ENCODE measurements around the gene C9orf57.
"Not testable (repeated sequence)": the region's sequence is repeated elsewhere in the genome, so short reads cannot be mapped to it uniquely, and the experiment has no call there.

Gene C9orf57, protein sequence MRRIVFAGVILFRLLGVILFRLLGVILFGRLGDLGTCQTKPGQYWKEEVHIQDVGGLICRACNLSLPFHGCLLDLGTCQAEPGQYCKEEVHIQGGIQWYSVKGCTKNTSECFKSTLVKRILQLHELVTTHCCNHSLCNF

DNA sequence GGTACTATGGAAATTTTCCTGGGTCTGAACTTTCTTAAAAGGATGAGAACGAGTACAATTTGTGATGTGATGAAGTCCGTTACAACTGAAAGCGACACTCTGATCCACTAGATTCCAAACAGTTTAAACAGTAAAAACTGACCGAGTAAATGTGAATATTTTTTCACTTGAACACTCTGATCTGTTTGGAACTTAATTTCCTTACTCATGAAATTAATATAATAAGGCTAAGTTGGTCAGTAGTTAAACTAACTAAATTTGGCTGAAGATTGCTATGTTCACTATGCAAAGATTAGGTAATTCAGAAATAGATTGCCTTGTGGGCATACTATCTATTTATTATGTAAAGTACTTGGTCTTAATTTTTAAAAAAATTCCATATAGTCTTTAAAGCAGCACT lies at the start of gene C9orf57:
Gene C9orf57, minus strand, starts transcription at position 101 of the 400 bp plus-strand sequence. CDS start 1,282 bp downstream, outside the sequence.
- no peak for DNase-seq

DNA sequence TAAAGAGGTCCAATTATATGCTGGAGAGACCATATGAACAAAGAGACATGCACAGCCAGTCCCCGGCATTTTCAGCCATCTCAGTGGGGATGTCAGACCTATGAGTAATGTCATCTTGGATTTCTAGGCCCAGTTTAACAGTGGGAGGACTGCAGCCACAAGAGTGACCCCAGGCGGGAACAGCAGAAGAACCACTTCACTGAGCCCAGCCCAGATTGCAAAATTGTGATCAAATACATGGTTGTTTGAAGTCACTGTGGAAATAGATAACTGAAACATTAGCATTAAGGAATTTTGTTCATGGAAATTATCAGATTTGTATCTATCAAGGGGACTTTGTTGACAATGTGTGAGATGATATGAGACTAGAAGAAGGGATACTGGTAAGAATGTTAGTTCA lies 42.1 kb upstream of the C9orf57 start:
- DNase-seq: no peak

DNA sequence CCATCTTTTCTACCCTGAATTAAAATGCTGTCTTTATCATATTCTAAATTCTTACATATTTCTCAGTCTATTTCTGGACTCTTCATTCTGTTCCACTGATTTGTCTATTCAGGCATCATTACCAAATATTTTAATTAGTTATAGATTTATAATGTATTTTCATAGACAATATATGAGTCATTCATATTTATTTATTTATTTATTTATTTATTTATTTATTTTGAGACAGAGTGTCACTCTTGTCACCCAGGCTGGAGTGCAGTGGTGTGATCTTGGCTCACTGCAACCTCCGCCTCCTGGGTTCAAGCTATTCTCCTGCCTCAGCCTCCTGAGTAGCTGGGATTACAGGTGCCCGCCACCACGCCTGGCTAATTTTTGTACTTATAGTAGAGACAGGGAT lies 35.1 kb upstream of the C9orf57 start:
- DNase-seq: not testable (repeated sequence)

DNA sequence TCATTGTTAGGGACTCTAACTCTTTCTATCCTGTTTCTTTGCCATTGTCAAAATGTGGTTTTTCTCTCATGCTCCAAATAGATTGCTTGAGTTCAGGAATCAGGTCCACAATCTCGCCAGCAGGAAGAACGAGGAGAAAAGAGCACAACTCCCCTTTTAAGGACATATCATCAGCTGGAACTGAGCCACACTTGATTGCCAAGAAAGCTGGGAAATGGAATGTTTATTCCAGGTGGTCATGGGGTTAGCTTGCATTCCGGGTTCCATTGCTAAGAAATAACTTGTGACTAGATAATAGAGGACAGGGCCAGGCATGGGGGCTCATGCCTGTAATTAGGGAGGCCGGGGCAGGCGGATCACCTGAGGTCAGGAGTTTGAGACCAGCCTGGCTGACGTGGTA lies 32.4 kb upstream of the C9orf57 start:
- no peak for DNase-seq

DNA sequence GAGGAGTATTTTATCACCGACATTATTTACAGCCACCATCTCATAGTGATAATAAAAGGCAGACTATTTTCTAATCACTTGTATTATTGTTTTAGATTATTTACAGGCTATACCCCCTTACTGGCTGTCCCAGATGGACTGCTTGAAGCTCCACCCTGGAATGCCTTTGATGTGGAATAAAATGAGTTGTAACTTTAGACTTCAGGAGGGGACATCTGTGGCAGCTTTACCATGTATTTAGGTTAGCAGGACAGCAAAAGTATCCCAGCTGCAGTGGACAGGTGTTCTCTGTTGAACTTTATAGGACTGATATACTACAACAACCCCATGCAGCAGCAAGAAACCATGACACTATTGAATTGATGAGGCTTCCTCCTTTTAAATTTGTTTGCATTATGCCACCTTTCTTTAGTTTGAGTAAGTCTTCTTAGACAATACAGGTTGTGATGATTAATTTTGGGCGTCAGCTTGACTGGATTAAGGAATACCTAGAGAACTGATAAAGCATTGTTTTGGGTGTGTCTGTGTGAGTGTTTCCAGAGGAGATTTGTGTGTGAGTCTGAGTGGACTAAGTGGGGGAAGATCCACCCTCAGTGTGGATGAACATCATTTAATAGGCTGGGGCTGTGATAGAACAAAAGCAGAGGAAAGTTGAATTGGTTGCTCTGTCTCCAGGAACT lies 29.2 kb upstream of the C9orf57 start:
- DNase-seq: no peak

DNA sequence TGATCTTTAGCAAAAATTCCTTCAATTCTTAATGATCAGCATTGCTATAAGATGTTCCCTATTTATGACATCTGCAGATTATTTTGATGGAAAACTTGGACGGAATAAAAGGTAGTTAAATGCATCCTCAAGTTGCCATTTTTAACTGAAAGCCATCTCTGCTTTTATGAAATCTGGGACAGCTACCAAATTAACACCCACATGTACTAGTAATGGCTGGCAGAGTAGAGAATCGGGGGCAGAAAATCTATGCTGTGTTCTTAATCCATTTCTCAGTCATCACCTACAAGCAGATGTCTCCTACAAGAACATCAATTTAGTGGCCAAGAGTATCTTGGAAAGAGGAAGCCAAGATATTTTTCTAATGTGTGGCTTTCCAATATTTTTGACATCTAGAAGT lies 22.1 kb upstream of the C9orf57 start:
- no peak for DNase-seq

DNA sequence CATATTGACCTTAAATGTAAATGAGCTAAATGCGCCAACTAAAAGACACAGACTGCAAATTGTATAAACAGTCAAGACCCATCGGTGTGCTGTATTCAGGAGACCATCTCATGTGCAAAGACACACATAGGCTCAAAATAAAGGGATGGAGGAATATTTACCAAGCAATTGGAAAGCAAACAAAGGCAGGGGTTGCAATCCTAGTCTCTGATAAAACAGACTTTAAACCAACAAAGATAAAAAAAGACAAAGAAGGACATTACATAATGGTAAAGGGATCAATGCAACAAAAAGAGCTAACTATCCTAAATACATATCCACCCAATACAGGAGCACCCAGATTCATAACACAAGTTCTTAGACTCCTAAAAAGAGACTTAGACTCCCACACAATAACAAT lies 14.3 kb upstream of the C9orf57 start:
- not testable (repeated sequence) for DNase-seq

DNA sequence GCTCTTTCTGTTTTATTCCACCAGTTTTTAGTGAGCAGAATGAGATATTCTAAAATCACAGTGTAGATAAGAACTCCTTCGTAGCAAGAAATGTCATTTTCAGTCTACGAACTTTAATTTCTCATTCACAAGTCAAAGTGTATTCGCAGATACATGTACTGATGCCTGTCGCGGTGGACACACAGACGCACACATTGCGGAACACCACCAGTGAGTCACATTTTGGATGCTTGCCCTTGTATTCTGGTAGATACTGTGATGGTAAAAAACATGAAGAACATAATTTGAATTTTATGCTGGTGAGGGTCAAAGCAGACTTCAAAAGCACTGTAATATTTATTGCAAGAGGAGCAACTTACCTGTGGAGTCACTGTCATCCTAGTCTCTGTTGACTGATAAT lies 4.7 kb upstream of the C9orf57 start:
- no peak for DNase-seq

DNA sequence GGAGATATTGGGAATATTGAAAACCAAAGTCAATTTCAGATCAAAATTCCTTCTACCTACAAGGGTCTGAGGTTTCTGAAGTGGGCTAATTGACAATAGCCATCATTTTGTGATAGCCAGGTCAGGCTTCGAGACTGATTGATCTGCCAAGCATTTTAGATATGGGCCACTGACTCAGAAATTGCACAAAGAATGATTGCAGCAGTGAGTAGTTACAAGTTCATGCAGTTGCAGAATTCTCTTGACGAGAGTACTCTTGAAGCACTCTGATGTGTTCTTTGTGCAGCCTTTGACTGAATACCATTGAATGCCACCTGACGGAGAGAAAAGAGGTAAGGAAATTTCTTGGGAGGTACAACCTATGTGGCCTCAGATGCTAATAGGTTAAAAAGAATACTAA lies 8.3 kb downstream of the C9orf57 start:
- no peak for DNase-seq

DNA sequence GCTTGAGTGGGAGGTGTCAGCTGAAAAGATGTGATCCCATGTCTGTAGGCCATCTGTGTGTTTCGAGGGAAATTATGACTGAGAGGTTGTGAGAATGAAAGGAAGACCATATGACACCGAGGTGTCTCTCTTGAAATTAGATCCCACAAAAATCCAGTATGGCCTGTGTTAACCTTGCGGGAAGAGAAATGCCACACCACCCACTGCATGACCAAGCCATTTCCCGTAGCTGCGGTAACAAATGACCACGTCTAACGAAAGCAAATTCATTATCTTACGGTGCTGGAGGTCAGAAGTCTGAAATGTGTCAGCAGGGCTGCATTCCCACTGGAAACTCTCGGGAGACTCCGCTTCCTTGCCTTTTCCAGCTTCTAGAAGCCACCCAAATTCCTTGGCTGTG lies 11.6 kb downstream of the C9orf57 start:
- no peak for DNase-seq

DNA sequence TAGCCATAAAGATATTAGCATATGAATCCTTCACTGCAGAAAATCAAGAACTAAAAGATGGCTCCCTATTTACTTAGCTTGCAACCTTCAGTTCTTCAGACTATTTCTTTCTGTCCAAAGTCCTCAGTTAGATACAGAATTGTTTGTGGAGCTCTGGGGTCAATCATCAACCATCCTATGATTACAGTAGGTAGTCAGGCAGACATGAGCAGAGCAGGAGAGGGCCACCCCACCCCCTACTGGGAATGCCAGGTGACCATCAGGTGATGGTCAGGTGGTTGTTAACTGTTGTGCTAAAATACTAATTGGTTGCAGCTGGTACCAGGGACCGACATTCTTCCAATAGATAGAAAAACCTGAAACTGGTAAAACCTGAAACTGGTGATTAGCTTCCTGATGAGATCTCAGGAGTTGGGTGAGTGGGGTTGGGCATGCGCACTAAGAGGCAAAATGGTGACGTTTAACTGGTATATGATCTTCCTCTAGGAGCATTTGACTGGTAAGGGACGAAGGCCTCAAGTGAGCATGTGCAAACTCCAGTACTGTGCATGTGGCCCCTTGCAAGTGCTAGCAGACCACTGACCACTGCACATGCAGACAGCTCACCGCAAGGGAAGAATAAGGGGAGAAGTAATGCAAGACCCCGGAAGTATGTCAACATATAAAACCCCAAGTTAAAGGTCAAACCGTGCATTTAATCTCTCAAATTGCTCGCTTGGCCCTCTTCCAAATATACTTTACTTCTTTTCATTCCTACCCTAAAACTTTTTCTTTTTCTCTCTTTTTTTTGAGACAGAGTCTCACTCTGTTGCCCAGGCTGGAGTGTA lies 13.6 kb downstream of the C9orf57 start:
- no peak for DNase-seq

DNA sequence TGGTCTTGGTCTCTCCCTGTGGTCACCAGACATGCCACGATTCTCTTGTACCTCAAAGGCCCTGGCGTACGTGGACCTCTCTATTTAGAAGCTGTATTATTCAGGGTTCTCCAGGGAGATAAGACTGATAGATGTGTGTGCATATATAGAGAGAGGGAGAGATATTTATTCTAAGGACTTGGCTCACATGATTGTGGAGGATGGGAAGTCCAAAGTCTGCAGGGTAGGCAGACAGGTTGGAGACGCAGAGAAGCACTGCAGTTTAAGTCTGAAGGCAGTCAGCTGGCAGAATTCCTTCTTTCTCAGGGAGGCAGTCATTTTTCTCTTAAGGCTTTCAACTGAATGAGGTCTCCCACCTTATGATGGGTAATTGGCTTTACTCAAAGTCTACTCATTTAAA lies 16.3 kb downstream of the C9orf57 start:
- DNase-seq: no peak

DNA sequence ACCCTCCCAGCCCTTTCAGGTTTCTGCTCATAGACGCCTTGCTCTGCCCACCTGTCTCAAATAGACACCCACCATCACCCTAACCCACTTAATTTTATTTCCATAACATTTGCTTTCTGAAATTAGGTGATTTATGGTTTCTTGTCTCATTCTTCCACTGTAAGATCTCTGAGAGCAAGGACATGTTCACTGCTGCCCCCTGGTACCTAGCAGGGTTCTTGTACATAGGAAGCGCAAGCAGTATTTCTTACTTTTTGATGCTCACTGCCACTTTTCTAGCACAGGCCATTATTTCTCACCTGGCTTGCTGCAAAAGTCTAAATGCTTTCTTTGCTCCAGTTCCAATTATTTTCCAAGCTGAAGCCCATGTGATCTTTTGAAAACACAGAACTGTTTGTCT lies 16.8 kb downstream of the C9orf57 start:
- no peak for DNase-seq

DNA sequence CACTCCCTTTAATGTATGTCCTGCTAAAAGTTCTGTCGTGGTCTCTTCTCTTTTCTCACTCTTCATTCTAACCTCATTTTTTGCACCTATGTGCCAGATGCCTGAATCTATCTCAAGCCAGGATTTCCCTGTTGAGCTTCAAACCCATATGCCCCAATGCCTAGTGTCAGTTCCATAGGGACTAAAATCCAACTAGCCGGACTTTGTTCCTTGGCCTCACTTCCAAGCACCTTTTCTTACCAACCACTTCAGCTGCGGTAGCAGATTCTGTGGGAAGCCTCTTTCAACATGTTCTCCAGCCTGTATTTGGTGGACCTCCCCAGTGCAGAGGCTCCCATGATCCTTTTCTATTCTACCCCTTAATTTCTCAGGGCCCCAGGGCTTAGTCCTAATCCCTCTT lies 17.5 kb downstream of the C9orf57 start:
- DNase-seq: no peak

DNA sequence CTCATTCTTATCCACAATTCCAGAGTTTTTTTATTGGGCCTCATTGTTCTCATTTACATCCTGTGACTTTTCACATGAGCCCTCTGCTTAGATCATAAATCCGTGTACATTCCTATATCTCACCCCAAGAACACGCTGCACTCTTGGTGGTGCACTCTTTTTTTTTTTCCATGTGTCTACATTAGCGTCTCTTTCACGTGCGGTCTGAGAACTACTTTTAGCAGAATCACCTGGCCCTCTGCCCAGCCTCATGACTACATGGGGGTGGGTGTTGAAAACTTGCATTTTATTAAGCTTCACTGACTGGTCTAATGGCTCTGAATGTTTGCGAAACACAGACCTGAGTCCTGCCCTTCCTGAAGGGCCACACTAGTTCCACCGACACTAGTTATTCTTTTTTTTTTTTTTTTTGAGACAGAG lies 18.6 kb downstream of the C9orf57 start:
- no peak for DNase-seq

DNA sequence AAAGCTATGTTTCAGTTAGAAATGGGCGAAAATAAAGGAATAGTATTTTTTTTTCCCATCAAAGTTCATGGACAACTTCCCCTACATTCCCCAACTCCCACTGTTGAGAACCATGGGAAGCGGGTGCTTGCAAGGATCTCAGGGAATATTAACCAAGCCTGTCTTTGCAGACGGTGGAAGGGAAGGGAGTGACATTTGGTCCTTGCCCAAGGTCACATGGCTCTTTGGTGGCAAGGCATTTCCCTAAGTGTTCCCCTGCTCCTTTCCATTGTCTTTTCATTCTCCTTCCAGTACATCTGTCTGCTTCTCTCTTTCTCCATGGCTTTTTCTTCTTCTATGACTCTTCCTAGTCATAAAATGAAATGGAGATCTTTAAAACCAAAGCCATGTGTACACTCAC lies 19.0 kb downstream of the C9orf57 start:
- DNase-seq: no peak

DNA sequence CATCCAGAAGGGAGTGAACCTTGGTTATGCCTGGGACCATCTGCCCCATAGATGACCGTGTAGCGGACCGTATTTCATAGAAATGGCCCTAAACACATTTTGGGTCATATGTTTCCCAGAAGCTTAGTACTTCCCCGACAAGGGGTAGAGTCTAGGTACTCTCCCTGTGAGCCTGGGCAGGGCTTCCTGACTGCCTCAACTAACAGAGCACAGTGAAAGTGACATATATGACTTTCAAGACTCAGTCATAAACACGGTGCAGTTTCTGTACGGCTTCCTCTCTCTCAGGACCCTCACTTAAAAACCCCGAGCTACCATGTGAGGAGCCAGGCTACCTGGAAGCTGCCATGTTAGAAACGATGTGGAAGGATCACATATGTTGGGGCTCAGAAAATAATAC lies 20.9 kb downstream of the C9orf57 start:
- no peak for DNase-seq

DNA sequence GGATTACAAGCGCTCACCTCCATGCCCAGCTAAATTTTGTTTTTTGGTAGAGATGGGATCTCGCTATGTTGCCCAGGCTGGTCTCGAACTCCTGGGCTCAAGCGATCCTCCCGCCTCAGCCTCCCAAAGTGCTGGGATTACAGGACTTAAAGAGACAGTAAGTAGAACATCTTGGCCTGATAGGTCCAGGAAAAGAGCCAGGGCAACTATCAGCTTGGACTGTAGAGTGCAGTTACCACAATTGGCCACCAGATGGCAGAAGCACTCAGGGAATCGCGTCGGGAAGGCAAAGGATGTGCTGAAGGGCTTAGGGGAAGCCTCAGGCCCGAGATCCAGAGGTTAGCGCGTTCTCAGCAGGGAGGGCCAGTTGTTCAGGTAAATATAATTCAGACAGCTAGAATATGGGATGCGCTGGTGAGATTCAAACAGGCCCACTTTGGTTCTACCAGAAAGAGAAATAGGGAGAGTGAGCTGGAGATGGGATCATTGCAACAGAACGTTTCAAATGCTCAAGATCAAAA lies 21.5 kb downstream of the C9orf57 start:
- peak; percentile 86 for DNase-seq

DNA sequence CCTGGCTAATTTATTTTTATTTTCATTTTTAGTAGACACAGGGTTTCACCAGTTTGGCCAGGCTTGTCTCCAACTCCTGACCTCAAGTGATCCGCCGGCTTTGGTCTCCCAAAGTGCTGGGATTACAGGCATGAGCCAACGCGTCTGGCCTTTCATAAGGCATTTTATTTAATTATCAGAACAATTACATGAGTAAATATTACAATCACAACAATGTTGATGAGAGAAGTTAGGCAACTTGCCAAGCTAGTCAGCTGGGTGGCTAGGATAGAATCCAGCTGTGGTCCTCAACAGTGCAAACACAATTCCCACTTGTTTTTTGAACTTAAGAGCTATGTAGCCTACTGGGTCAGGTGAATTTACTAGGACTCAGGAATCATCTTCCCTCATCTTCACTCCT lies 22.0 kb downstream of the C9orf57 start:
- DNase-seq: no peak

DNA sequence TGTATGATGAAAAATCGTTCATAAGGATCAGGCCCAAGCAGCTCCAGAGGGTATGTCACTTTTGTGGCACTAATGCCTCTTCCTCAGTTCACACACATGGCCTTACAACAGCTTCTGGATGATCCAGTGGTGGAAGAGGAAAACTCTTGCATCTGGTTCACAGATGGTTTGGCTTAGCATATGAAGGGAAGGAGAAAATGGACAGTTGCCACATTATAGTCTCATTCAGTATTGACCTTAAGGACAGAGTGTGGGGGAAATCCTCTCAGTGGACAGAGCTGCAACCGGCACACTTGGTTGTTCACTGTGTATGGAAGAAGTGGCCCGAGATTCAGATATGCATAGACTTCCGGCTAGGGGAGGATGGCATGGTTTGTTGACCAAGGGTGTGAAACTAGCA lies 22.8 kb downstream of the C9orf57 start:
- no peak for DNase-seq

DNA sequence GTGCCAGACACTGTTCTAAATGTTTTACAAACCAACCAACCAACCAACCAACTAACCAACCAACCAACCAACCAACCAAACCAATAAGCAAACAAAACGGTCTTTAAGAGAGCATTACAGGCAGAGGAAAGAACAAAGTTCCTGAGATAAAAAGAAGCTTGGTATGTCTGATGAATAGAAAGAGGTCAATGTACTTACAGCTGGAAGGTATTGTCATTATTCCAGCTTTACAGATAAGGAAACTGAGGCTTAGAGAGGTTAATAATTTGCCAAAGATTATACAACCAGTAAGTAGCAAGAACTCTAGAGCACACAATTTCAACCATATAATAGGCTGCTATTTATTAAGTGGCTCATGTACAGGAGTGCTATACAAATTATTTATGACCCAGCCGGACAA lies 29.6 kb downstream of the C9orf57 start:
- no peak for DNase-seq

DNA sequence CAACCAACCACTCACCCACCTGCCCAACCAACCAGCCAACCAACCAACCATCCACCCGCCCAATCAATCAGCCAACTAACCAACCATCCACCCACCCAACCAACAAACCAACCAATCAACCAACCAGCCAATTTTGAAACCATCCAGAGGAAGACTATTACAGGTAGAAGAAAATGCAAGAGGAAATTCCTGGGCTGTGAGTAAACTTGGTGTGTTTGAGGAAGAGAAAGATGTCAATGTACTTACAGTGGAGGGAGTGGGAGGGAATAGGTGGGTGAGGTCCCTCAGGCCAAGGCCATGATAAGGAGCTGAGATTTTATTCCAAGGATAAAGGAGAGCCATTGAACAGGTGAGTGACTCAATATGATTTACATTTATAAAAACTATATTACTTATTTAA lies 30.4 kb downstream of the C9orf57 start:
- DNase-seq: no peak

DNA sequence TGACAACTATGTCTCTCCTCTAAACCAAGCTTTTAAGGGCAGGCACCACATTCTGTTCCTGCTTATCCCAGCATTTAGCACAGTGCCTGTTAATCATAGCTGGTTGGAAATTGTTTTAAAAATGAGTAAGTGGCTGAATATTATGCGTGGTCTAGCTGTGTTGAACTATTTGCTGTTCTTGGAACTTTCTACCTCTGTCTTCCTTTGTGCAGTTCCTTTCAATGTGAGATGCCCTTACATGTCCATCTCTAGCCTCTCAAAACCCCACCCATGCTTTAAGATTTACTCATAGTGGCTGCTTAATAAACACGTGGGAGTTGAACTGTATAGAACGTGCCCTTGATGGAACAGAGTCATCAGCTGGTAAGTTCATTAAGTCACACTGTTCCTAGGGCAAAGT lies 34.5 kb downstream of the C9orf57 start:
- DNase-seq: no peak

DNA sequence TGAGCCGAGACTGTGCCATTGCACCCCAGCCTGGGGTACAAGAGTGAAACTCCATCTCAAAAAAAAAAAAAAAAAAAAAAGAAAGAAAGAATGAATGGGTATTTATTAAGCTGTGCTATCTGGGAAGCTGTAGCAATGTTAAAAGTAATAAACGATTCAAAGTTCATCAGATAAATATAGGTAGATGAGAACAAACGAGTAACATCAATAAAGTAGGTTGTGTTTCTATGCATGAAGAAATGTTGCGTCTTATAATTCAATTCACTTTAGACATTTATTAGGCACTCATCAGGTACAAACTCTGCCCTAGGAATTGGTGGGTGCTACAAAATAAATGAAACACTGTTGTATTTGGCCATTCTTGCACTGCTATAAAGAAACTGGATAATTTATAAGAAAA lies 36.8 kb downstream of the C9orf57 start:
- no peak for DNase-seq
